ENCODE results near the gene IFNL4. TPM values are rescaled to one million over a fixed set of nuclear protein-coding genes. Genes with fewer than 3 reads are reported as not detected.
"Not testable (repeated sequence)": the region's sequence is repeated elsewhere in the genome, so short reads cannot be mapped to it uniquely, and the experiment has no call there.

Gene IFNL4
- total RNA-seq, 4 donors from 2014 or later = not detected

GRCh38 chr19:39218230-39219007 lies 30.2 kb downstream of the IFNL4 start:
- WGBS, 2 donors (ENCODE audit: low coverage in 1 of 2) = 79% methylated on average over 9 to 15 of the region's 15 CpGs
- intact Hi-C loops (cut with DNase I; ENCODE audit: low total_unique reads) = no loop called here
- no peaks in the 10 kb centered on the region for H3K9me3 ChIP-seq
- DNase-seq = no peak
- H3K27me3 ChIP-seq = peaks cover 26% of the 10 kb centered on the region
- H3K4me3 ChIP-seq = no peak overlapping the region
- H3K27ac ChIP-seq = no peak overlapping the region
- TF ChIP-seq, protein P1, sequence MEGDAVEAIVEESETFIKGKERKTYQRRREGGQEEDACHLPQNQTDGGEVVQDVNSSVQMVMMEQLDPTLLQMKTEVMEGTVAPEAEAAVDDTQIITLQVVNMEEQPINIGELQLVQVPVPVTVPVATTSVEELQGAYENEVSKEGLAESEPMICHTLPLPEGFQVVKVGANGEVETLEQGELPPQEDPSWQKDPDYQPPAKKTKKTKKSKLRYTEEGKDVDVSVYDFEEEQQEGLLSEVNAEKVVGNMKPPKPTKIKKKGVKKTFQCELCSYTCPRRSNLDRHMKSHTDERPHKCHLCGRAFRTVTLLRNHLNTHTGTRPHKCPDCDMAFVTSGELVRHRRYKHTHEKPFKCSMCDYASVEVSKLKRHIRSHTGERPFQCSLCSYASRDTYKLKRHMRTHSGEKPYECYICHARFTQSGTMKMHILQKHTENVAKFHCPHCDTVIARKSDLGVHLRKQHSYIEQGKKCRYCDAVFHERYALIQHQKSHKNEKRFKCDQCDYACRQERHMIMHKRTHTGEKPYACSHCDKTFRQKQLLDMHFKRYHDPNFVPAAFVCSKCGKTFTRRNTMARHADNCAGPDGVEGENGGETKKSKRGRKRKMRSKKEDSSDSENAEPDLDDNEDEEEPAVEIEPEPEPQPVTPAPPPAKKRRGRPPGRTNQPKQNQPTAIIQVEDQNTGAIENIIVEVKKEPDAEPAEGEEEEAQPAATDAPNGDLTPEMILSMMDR (IDR thresholded peaks at IDR 0.05) = no peak
- TF ChIP-seq EP300 (IDR thresholded peaks at IDR 0.05; ENCODE audit: low read depth) = no peak
- no peak for TF ChIP-seq POLR2AphosphoS5 (IDR thresholded peaks at IDR 0.05)
- TF ChIP-seq POLR2A (IDR thresholded peaks at IDR 0.05) = no peak
- no peaks in the 10 kb centered on the region for H3K4me1 ChIP-seq
- H3K36me3 ChIP-seq = no peaks in the 10 kb centered on the region
- in situ Hi-C loops (cut with MboI; ENCODE audit: low pct_ligation_motif_present in 1 of 4, low pct_unique_long_range_greater_than_20kb in 1 of 4, low sequenced_read_pairs in 3 of 4) = loop anchor here in 1 of 4 donors (25.0 kb wide), 1 partner anchor 631 kb away; no protein-coding TSS in a partner anchor

- intact Hi-C loops (cut with DNase I; ENCODE audit: low total_unique reads) (no loop called here), in situ Hi-C loops (cut with MboI; ENCODE audit: low pct_ligation_motif_present in 1 of 4, low pct_unique_long_range_greater_than_20kb in 1 of 4, low sequenced_read_pairs in 3 of 4) (loop anchor here in 1 of 4 donors (25.0 kb wide), 1 partner anchor 630 kb away; no protein-coding TSS in a partner anchor)
- WGBS, 2 donors (ENCODE audit: low coverage in 1 of 2) = 84% methylated on average over 5 of the region's 5 CpGs
- Histone ChIP-seq H3K27me3 (peaks cover 17% of the 10 kb centered on the region), H3K4me1 (no peaks in the 10 kb centered on the region), H3K27ac (no peak overlapping the region), H3K9me3 (no peaks in the 10 kb centered on the region), H3K4me3 (no peak overlapping the region), H3K36me3 (no peaks in the 10 kb centered on the region)
- no peak for DNase-seq
- TF ChIP-seq, protein P1 (IDR thresholded peaks at IDR 0.05) = no peak
- no peak for TF ChIP-seq EP300 (IDR thresholded peaks at IDR 0.05; ENCODE audit: low read depth)
- no peak for TF ChIP-seq POLR2AphosphoS5 (IDR thresholded peaks at IDR 0.05)
- no peak for TF ChIP-seq POLR2A (IDR thresholded peaks at IDR 0.05)
Observed at GRCh38 chr19:39217094-39217493, 31.6 kb downstream of the IFNL4 start.

- DNase-seq; H3K27ac ChIP-seq; H3K4me1 ChIP-seq; H3K36me3 ChIP-seq; intact Hi-C loops (cut with DNase I; ENCODE audit: low total_unique reads); H3K9me3 ChIP-seq; H3K4me3 ChIP-seq: not testable (repeated sequence)
- in situ Hi-C loops (cut with MboI; ENCODE audit: low pct_ligation_motif_present in 1 of 4, low pct_unique_long_range_greater_than_20kb in 1 of 4, low sequenced_read_pairs in 3 of 4) = loop anchor here in 1 of 4 donors (25.0 kb wide), 1 partner anchor 628 kb away; no protein-coding TSS in a partner anchor
- peaks cover 15% of the 10 kb centered on the region for H3K27me3 ChIP-seq
- WGBS, 2 donors (ENCODE audit: low coverage in 1 of 2) = 60 to 87% methylated on average over 1 to 3 of the region's 3 CpGs
Observed at GRCh38 chr19:39215323-39215722, 33.3 kb downstream of the IFNL4 start.

- Histone ChIP-seq H3K4me3 (no peak overlapping the region), H3K9me3 (no peaks in the 10 kb centered on the region), H3K36me3 (no peaks in the 10 kb centered on the region), H3K4me1 (no peaks in the 10 kb centered on the region), H3K27me3 (peaks cover 16% of the 10 kb centered on the region), H3K27ac (no peak overlapping the region)
- WGBS, 2 donors (ENCODE audit: low coverage in 1 of 2) = 19% methylated on average over 8 of the region's 8 CpGs; no CpG with 5 or more reads in 1 of the 2 donors
- in situ Hi-C loops (cut with MboI; ENCODE audit: low pct_ligation_motif_present in 1 of 4, low pct_unique_long_range_greater_than_20kb in 1 of 4, low sequenced_read_pairs in 3 of 4) (loop anchor here in 1 of 4 donors (25.0 kb wide), 1 partner anchor 625 kb away; no protein-coding TSS in a partner anchor), intact Hi-C loops (cut with DNase I; ENCODE audit: low total_unique reads) (no loop called here)
- TF ChIP-seq, protein P1 (IDR thresholded peaks at IDR 0.05) = peak in 2 of 5 experiments; percentile 16 to 20
- no peak for TF ChIP-seq EP300 (IDR thresholded peaks at IDR 0.05; ENCODE audit: low read depth)
- peak; percentile 26 for DNase-seq
Observed at GRCh38 chr19:39212375-39212742, 36.3 kb downstream of the IFNL4 start.

Measured in transverse colon (tissue), 4 donors.